Kidney (tissue), 14 donors: ENCODE results near the gene PRKAR1B. TPM values are rescaled to one million over a fixed set of nuclear protein-coding genes. Genes with fewer than 3 reads are reported as not detected.

ENCODE experiments used
- DNase-seq, 5 donors: peaks; one replicate each; pipeline ENCODE4 v3.0.0-alpha.2; 2013 to 2020
- FAIRE-seq: peaks from 2 replicates; lab custom pipeline; 2012; peaks lifted over from hg19 to GRCh38; lab: Jason Lieb, UNC
- H3K27ac ChIP-seq, 2 donors: one replicate each; pipeline ENCODE4 v1.7.0; 2013; ENCODE audit warnings: low read depth in 2 of 2, low read length in 2 of 2, inconsistent platforms in 1 of 2
- H3K27me3 ChIP-seq: one replicate; pipeline ENCODE4 v1.7.1; 2013; ENCODE audit warnings: low read length, inconsistent platforms; ENCODE audit not compliant: control insufficient read depth, insufficient read depth
- H3K36me3 ChIP-seq, 3 donors: one replicate each; pipeline versions ENCODE4 v1.7.0 to v1.7.1; 2013; ENCODE audit warnings: low read length in 3 of 3, control low read depth in 1 of 3, inconsistent platforms in 1 of 3; ENCODE audit not compliant: insufficient read depth in 3 of 3, control insufficient read depth in 2 of 3
- H3K4me1 ChIP-seq, 3 donors: one replicate each; pipeline versions ENCODE4 v1.7.0 to v1.7.1; 2013; ENCODE audit warnings: low read length in 3 of 3, inconsistent platforms in 1 of 3, low read depth in 1 of 3; ENCODE audit not compliant: control insufficient read depth in 2 of 3, insufficient read depth in 2 of 3
- H3K4me3 ChIP-seq, 3 donors: one replicate each; pipeline versions ENCODE4 v1.7.0 to v1.8.1; 2013; ENCODE audit warnings: low read length in 3 of 3, control low read depth in 1 of 3, inconsistent platforms in 1 of 3
- H3K9ac ChIP-seq, 3 donors: one replicate each; pipeline versions ENCODE4 v1.7.0 to v1.7.1; 2013; ENCODE audit warnings: low read length in 3 of 3, control low read depth in 1 of 3, inconsistent platforms in 1 of 3
- H3K9me3 ChIP-seq, 3 donors: one replicate each; pipeline versions ENCODE4 v1.7.0 to v1.7.1; 2013; ENCODE audit warnings: low read length in 3 of 3, control low read depth in 1 of 3, inconsistent platforms in 1 of 3; ENCODE audit not compliant: control insufficient read depth in 2 of 3, insufficient read depth in 1 of 3
- CTCF ChIP-seq: IDR thresholded peaks from 3 replicates; pipeline ENCODE4 v1.5.1; 2012; ENCODE audit warnings: mild to moderate bottlenecking, moderate library complexity, borderline replicate concordance; ENCODE audit not compliant: insufficient read depth; ENCODE audit errors: extremely low read depth
- intact Hi-C: fragments of 100-400 bp; cut with DNase I; formaldehyde crosslinking; loops from one replicate; pipeline ENCODE4 v1.11.1; 2022
- polyA plus RNA-seq: library from polyadenylated mRNA; stranded (reverse); fragments of 350-450 nt; fragmentation: Illumina TruSeq; extraction: RNeasy Lipid Tissue Mini Kit (QIAGEN cat#74804); gene quantifications from one replicate; pipeline ENCODE4 v1.2.3, GENCODE V29; 2014; ENCODE audit warnings: low read depth, low replicate concordance; ENCODE audit not compliant: insufficient read depth
- total RNA-seq: library from RNA; stranded (reverse); fragmentation: NEBNext Ultra II Directional; extraction: Animal tissue kit (Norgen Biotek cat#: 25700); gene quantifications from one replicate; pipeline ENCODE4 v1.2.1, GENCODE V29; 2021
- donor health status: control.
- donor health status: control.
- donor health status: control.
- donor health status: control.
- donor health status: control.
- donor health status: DM: yes; HTN: yes; CAD: no.
- donor health status: Normal renal cell carcinoma (clear cell type).

PRKAR1B gene
- total and polyA plus RNA-seq, 2 donors from 2014 or later: 15.9 to 21.4 TPM

- no peak for FAIRE-seq
- intact Hi-C loops: no loop called here
- no peak for TF ChIP-seq CTCF
- H3K9ac ChIP-seq: no peak overlapping the region
- no peaks in the 10 kb centered on the region for H3K27me3 ChIP-seq
- H3K27ac ChIP-seq: no peak overlapping the region
- no peaks in the 10 kb centered on the region for H3K36me3 ChIP-seq
- no peak overlapping the region for H3K4me3 ChIP-seq
- no peaks in the 10 kb centered on the region for H3K9me3 ChIP-seq
- H3K4me1 ChIP-seq: peaks cover 0 to 10% (median 0%) of the 10 kb centered on the region in 3 donors
- DNase-seq: peak in 2 of 5 donors; percentile 47 to 76
Observed at GRCh38 chr7:510782-511281, 216.2 kb downstream of the PRKAR1B start.

- peak in 2 of 5 donors; percentile 45 to 71 for DNase-seq
- no peak overlapping the region for H3K27ac ChIP-seq
- intact Hi-C loops: no loop called here
Observed at GRCh38 chr7:510131-510481, 217.0 kb downstream of the PRKAR1B start.

DNA sequence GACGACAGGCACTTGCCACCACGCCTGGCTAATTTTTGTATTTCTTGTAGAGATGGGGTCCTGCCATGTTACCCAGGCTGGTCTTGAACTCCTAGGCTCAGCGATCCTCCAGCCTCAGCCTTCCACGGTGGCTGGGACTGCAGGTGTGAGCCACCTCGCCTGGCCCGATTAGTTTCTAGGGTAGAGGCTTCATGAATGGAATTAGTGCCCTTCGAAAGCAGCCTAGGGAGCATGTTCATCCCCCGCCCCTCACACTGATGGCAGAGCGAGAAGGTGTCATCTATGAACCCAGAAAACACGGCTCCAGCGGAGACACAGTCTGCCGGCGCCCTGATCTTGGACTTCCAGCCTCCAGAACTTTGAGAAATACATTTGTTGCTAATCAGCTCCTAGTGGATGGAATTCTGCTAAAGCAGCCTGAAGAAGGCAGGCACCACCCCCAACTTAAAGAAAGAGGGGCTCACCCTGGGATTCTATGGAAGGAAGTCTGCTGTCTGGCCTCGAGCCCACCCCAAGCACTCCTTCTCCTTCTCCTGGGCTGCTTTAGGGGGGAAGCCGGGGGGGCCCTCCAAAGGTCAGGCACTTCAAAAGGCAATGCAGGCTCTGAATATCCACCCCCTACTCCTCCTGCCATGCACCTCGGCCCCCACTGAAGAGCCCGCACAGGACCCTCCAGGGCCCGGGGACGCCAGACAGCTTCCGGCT, 217.5 kb downstream of the PRKAR1B start:
- Histone ChIP-seq H3K4me3 (no peak overlapping the region), H3K27me3 (no peaks in the 10 kb centered on the region), H3K9me3 (no peaks in the 10 kb centered on the region), H3K9ac (no peak overlapping the region), H3K36me3 (no peaks in the 10 kb centered on the region), H3K27ac (no peak overlapping the region), H3K4me1 (peaks cover 0 to 8% (median 0%) of the 10 kb centered on the region in 3 donors)
- no peak for FAIRE-seq
- intact Hi-C loops: no loop called here
- peak in 2 of 5 donors; percentile 34 to 48 for DNase-seq
- TF ChIP-seq CTCF: no peak

More at GRCh38 chr7:510131-510481, 217.0 kb downstream of the PRKAR1B start:
- H3K27me3 ChIP-seq: no peaks in the 10 kb centered on the region
- H3K9ac ChIP-seq: no peak overlapping the region
- H3K4me1 ChIP-seq: peaks cover 0 to 10% (median 0%) of the 10 kb centered on the region in 3 donors
- TF ChIP-seq CTCF: no peak
- FAIRE-seq: no peak
- no peaks in the 10 kb centered on the region for H3K9me3 ChIP-seq
- no peaks in the 10 kb centered on the region for H3K36me3 ChIP-seq
- no peak overlapping the region for H3K4me3 ChIP-seq
